LoVo (cell line): ENCODE results near the gene PGAP2.
"Not testable (repeated sequence)": the region's sequence is repeated elsewhere in the genome, so short reads cannot be mapped to it uniquely, and the experiment has no call there.

Source experiments
- DNase-seq: peaks from one replicate; pipeline ENCODE4 v3.0.0-alpha.2; 2016; ENCODE audit warnings: low spot score

Gene PGAP2

DNA sequence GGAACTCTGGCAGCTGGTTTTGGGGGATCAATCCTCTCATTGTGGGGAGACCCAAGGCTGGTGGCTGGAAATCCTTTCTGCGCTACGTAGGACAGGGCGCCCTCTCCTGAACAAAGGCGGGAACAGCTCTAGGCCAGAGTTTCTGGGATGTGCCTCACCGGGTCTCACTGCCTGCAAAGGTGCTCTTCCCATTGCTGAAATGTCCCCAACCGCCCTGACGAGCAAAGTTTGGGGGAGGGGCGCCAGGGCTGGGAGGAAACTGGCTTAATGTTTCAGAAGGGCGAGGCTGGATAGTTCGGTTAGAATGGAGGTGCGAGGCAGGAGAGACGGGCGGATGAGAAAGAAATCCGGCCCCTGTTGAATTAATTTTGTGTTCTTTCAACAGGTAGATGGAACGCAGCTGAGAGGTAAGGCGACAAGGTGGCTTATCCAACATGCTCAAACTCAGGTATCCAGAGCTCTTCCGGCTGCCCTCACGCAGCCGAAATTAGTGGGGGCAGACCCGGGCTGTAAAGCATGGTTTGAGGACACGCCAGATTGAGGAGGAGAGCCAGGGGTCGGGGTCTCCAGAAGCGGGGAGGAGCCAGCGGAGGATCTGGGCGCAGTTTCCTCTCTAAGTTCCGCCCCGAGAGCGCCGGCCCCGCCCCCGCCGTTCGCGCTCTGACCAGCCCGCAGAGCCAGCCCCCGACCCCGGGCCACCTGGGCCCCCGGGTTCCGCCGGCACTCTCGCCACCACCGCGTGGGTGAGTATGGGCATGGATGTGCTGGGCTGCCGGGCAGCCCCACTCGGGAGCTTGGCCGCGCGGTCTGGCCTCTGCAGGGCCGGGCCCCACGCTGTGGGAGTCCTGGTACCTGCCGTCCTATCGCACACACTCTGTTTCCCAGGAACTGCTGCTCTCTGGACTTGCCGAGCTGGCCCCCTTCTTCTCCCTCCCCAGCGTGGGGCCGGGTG lies at the start of gene PGAP2:
TSS of gene PGAP2 (plus strand) at position 652 of the 952 bp plus-strand sequence. CDS start 2,700 bp downstream, outside the sequence.
- peak; percentile 76 for DNase-seq

DNA sequence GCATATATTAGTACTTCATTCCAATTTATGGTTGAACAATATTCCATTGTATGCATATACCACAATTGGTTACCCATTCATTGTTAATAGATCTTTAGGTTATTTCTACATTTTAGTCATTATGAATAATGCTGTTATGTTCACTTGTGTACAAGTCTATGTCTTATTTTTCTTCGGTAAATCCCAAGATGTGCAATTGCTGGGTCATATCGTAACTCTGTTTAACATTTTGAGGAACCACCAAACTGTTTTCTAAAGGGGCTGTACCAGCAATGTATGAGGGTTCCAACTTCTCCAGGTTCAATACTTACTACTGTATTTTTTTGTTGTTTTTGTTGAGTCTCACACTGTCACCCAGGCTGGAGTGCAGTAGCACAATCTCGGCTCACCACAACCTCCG lies 44.1 kb upstream of the PGAP2 start:
- DNase-seq: no peak

DNA sequence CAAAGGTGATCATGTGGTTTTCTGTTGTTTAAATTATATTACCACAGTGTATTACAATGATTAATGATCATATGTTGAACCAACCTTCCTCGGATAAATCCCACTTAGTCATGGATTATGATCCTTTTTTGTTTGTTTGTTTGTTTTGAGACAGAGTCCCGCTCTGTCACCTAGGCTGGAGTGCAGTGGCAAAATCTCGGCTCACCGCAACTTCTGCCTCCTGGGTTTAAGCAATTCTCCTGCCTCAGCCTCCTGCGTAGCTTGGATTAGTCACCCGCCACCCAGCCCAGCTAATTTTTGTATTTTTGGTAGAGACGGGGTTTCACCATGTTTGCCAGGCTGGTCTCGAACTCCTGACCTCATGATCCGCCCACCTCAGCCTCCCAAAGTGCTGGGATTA lies 41.5 kb upstream of the PGAP2 start:
- not testable (repeated sequence) for DNase-seq

DNA sequence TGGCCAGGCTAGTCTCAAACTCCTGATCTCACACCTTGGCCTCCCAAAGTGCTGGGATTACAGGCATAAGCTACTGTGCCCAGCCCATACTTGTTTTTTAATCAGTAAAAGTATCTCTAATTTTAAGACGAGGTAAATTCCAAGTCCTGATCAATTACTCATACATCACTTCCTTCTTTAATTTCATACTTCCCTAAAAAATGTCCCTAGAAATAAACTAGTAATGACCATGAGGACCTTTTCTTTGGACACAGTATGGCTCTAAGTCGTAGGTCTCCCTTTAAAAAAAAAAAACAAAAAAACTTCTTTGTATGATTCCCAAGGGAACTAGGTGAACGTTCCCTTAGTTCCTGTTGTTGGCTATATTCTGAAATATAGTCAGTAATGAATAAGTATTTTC lies 40.8 kb upstream of the PGAP2 start:
- no peak for DNase-seq

DNA sequence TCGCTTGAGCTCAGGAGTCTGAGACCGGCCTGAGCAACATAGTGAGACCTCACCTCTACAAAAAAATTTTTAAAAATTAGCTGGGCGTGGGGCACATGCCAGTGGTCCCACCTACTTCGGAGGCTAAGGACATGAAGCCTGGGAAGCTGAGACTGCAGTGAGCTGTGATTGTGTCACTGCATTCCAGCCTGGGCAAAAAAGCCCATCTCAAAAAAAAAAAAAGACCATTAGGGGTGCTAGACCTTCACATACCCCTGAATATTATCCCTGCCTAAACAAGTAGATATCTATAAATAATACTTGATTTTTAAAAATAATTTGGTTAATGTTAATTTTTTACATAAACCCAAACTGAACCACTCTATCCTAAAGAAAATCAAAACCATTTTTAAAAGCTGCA lies 35.2 kb upstream of the PGAP2 start:
- DNase-seq: no peak

DNA sequence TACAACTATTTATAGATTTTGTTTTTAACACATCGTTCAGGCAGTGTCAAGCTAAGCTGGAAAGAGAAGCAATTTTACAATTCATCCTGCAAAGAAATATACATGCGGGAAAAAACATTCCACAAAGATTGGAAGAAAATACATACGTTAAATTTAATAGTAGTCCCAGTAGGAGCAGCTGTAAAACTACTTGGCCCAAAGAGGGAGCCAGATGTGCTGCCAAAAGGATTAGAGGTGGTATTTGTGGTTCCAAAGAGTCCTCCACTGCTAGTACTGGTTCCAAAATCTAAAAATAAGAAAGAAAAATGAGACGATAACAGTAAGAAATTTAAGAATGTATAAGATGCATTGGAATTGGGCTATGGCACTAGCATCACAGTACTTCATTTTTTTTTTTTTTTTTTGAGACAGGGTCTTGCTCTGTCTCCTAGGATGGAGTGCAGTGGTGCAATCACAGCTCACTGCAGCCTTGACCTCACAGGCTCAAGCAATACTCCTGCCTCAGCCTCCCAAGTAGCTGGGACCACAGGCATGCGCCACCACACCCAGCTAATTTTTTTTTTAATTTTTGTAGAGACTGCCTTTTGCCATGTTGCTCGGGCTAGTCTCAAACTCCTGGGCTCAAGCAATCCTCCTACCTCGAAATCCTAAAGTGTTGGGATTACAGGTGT lies 32.5 kb upstream of the PGAP2 start:
- no peak for DNase-seq

DNA sequence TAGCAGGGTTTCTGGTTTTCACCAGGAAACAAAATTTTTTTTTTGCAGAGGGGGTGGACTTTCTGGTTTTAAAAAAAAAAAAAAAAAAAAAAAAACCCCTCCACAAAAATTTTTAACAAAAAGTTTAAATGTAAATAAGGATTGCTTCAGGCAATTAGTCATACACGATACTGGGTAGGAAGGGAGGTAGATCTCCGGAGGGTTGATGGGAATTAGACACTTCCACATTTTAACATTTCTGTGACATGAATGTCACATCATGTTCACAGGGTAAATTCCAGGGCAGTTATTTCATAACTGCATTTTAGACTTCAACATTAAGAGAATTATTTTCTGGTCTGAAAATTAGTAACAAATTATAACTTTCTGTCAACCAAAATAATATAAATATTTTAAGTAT lies 26.9 kb upstream of the PGAP2 start:
- DNase-seq: no peak

DNA sequence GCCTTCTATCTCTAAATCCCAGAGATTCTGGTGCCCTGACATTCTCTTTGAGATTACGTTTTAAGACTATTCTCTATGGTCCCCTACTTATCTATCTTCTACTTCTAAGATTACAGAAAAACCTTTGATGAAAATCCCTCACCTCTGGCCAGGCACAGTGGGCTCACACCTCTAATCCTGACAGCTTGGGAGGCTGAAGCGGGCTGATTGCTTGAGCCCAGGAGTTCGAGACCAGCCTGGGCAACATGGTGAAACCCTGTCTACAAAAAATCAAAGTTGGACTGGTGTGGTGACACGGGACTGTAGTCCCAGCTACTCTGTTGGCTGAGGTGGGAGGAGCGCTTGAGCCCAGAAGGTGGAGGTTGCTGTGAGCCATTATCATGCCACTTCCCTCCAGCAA lies 25.4 kb upstream of the PGAP2 start:
- no peak for DNase-seq

DNA sequence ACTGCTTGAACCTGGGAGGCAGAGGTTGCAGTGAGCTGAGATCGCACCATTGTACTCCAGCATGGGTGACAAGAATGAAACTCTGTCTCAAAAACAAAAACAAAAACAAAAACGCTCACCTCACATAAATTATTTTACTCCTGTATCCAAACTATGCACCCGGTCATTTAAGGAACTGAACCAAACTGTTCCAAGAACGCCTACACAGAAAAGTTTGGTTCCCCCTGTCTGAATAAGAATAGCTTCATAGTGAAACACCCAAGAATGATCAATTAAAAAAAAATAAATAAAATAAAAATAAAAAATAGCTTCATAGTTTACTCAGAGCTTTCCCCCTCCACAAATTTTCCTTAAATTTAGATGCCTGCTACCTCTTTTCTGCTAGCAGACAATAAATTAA lies 24.7 kb upstream of the PGAP2 start:
- no peak for DNase-seq

DNA sequence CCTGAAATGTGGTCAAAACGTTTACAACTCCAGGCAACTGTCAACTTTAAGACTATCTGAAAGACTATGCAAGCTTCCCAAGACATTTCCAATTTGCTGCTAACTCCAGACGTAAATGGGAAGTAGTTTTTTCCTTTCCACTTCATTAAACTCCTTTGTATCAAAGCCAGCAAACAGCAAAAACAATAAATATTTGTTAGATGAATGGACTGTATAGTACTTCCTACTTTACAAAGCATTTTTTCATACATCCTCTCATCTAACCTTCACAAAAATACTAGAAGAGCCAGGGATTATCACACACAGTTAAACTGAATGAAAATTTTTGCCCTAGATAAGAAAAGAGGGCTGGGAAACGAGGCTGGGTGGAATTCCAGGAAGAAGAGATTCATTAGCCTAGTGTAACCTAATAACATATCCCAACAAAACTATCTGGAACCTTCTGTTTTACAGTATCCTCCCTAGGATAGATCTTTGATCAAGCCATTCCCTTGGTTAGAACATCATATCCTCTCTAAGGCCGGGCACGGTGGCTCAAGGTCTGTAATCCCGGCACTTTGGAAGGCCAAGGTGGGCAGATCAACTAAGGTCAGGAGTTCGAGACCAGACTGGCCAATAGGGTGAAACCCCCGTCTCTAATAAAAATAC lies 21.5 kb upstream of the PGAP2 start:
- no peak for DNase-seq

DNA sequence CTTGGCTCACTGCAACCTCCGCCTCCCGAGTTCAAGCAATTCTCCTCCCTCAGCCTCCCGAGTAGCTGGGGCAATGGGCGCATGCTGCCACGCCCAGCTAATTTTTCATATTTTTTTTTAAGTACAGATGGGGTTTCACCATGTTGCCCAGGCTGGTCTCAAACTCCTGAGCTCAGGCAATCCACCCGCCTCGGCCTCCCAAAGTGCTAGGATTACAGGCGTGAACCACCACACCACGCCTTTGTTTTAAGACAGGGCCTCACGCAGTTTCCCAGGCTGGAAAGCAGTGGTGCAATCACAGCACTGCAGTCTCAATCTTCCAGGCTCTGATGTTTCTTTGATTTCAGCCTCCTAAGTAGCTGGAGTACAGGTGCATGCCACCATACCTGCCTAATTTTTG lies 14.0 kb upstream of the PGAP2 start:
- not testable (repeated sequence) for DNase-seq

DNA sequence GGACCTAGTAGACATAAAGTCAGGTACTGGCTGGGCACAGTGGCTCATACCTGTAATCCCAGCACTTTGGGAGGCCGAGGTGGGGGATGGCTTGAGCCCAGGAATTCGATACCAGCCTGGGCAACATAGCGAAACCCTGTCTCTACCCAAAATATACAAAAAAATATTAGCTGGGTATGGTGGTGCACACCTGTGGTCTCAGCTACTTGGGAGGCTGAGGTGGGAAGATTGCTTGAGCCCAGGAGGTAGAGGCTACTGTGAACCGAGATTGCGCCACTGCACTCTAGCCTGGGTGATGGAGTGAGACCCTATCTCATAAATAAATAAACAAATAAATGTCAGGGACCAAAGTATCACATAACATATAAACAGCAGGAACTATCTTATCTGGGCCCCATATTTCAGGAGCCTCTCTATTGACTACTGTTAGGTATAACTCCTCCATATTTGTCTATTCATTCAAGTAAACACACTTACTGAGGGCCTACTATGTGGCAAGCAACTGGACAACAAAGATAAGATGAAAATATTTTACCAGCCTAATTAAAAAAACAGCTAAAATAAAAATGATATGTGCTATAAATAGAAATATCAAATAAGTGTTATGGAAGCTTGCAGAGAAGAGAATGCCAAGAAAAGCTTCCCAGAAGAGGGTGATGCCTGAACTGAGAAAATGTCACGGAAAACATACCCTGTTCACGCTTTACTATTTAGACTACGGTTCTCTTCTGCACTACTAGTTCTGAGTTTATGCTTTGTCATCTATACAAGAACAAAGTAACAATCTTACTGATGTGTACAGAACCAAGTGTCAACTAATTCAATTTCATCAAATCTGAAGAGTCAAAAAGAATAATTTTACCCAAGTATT lies 13.0 kb upstream of the PGAP2 start:
- DNase-seq: no peak

DNA sequence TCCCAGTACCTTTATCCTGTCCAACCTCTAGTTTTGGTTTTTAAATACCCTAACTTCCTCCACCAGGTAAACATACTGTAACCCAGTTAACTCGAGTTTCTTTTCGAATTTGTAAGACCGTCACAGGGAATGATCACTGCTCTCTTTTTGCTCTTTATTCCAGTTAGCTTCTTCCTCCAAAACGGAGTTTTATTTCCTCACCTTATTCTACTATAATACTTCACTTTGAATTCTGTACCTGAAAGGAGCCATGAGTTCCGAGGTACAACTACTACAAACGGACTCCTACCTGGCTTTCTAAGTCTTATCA lies 12.4 kb upstream of the PGAP2 start:
- no peak for DNase-seq

DNA sequence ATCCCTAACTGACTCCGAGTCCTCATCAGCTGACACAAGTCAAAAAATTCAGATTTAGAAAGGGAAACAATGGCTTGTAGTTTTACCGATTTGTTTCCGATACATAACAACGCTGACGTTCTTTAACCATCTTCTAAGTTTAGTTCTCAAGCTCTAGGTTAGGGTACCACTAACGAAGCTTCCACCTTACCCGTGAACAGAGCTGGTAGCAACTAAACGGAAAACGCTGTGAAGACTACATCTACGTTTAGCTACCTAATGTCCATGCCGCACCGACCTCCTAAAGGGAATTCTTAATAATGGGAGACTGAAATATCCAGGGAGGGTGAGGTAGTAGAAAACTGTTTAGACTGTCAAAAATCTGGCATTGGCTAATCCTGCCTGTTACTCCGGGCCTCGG lies 12.0 kb upstream of the PGAP2 start:
- no peak for DNase-seq

DNA sequence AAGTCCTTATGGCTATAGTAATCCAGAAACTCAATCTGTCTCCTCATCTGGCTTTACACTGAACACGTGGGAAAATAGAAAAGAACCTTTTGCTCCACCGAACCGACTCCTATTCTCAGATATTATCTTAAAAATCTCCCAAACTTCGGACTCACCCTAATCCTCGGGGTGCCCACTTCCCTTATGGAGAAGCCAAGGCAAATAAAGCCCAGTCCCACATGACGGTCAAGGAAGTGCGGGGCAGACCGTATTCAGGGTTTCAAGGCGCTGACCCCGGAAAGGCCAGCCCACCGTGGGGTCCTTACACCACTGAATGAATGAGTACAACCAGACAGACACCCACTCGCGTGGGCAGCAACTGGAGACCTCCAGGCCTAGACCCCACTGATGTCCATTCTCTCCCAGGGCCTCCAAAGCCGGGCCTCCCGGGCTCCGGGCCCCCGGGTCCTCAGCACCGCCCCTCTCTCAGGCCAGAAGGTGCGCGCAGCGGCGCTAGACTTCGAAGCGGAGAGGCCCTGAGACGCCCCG lies 11.5 kb upstream of the PGAP2 start:
- DNase-seq: no peak

DNA sequence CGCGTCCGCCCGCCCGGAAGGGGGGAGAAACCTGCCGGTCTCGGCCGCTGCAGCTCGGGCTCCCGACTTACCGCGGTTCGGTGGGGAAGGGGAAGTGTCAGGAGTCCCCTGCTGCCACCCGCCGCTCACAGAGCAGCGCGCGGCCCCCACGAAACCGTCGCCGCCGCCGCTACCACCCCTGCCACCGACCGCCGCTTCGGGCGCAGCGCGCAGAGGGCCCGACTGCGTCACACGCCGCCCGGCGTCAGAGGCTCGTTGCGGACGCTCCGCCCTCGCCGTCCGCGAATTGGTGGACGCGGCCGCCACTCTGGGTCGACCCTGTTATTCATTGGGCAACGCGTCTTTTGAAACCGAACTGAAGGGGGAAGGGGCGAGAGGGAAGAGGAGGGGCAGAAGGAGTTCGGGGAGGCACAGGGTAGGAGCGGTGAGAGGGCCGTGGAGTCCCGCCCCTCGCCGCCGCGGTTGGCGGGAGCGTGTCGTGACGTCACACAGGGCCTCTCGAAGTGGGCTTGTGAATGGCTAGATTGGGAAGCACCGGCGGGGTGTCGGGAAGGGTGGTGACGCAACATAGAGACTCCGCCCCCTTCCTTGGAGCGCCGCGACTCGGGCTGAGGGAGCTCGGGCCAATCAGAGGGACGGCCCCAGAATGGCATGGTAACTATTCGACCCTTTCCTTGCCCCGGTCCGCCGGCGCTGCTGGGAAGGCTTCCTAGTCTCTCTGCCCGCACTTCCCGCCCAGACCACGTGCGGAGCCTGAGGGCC lies 10.8 kb upstream of the PGAP2 start, which contains the start of gene NUP98:
TSS of gene NUP98 (minus strand) at position 226 of the 762 bp plus-strand sequence. CDS start 15,437 bp downstream, outside the sequence.
- peak; percentile 99 for DNase-seq

DNA sequence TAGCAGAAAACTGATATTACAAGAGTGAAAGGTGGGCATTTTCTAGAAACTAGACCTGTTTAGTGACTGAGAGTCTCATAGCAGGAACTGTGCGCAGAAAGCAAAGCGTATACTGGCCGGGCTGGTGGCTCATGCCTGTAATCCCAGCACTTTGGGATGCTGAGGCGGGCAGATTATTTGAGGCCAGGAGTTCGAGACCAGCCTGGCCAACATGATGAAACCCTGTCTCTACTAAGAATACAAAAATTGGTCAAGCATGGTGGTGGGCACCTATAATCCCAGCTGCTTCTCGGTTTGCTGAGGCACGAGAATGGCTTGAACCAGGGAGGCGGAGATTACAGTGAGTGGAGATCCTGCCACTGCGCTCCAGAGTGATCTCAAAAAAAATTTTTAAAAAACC lies 9.2 kb upstream of the PGAP2 start:
- DNase-seq: no peak

DNA sequence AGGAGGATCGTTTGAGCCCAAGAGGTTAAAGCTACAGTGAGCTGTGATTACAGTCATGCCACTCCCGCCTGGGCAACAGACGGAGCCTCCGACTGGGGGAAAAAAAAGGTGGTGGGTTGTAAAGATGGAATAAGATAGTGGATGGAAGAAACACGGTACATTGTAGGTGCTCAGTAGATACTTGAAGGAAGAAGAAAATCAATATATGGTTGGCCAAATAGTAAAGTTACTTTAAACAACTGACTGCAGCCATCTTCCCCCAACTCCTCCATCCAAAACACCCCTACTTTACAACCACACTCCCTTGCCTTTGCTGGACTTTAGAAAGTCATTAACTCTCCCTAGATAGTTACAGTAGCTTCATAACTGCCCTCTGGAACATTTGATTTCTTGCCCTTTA lies 8.5 kb upstream of the PGAP2 start:
- no peak for DNase-seq

DNA sequence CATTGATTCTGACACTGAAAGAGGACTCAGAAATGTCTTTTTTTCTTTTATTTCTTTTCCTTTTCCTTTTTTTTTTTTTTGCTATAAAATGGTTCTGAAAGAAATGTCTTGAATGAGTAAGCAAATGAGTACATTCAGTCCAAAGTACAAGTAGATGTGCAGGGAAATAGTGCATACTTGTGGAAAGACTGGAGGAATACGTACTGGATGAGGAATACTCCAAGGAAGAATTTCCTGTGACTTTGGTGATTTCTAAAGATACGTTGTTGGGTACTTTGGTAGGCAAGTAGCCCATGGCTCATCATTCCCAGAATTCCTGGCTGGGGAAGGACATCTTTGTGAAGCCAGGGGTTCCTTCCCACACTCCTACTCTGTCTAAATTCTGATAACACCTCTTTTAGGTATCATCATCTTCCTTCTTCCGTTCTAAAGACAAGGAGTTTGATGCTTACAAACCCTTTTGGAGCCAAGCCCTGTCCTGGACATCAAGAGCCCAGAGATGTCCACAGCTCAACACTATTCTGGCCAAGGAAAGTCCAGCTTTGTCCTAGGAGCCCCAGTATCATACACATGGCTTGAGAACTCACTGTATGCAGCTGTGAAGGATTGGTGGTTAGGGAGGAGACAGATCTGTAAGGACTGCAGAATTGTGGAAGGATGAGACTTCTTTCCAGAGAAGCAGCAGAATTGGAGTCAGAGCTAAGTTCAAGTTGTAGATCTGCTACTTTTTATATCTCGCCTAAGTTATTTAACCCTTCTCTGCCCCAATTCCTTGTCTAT lies 6.2 kb upstream of the PGAP2 start:
- DNase-seq: peak; percentile 30
